ENCODE results near the gene PDLIM4.

PDLIM4 gene

GRCh38 chr5:132301344-132302271, 44.1 kb downstream of the PDLIM4 start:
- Histone ChIP-seq H3K4me3 (replicated peaks; ENCODE audit: insufficient read depth, low read length) (no peak overlapping the region), H3K27me3 (ENCODE audit: insufficient read depth, poor library complexity, severe bottlenecking) (no peaks in the 10 kb centered on the region), H3K27ac (replicated peaks) (no peak overlapping the region; the same call in 1 of the 2 replicates)
- no peak for DNase-seq (ENCODE audit: low read depth in 1 of 2, low spot score in 1 of 2)
- TF ChIP-seq POLR2AphosphoS5 (IDR thresholded peaks at IDR 0.05; ENCODE audit: low read depth) (no peak), GABPA (IDR thresholded peaks at IDR 0.05; ENCODE audit: low read depth) (no peak), REST (IDR thresholded peaks at IDR 0.05; ENCODE audit: insufficient replicate concordance, low read depth) (no peak), CTCF (IDR thresholded peaks at IDR 0.05; ENCODE audit: insufficient read depth, low read length) (no peak), SPI1 (IDR thresholded peaks at IDR 0.05; ENCODE audit: borderline replicate concordance, low read depth) (no peak)

- no peak for TF ChIP-seq GABPA (IDR thresholded peaks at IDR 0.05; ENCODE audit: low read depth)
- TF ChIP-seq SPI1 (IDR thresholded peaks at IDR 0.05; ENCODE audit: borderline replicate concordance, low read depth), result no peak
- no peak for TF ChIP-seq CTCF (IDR thresholded peaks at IDR 0.05; ENCODE audit: insufficient read depth, low read length)
- no peak for TF ChIP-seq REST (IDR thresholded peaks at IDR 0.05; ENCODE audit: insufficient replicate concordance, low read depth)
- TF ChIP-seq POLR2AphosphoS5 (IDR thresholded peaks at IDR 0.05; ENCODE audit: low read depth), result no peak
- DNase-seq (ENCODE audit: low read depth in 1 of 2, low spot score in 1 of 2), result no peak
- Histone ChIP-seq H3K27me3 (ENCODE audit: insufficient read depth, poor library complexity, severe bottlenecking) (no peaks in the 10 kb centered on the region), H3K4me3 (replicated peaks; ENCODE audit: insufficient read depth, low read length) (no peak overlapping the region), H3K27ac (replicated peaks) (no peak overlapping the region)
These were observed 44.9 kb downstream of the PDLIM4 start for GRCh38 chr5:132302413-132302812.

- TF ChIP-seq CTCF (IDR thresholded peaks at IDR 0.05; ENCODE audit: insufficient read depth, low read length), result no peak
- no peak for TF ChIP-seq POLR2AphosphoS5 (IDR thresholded peaks at IDR 0.05; ENCODE audit: low read depth)
- no peak for TF ChIP-seq GABPA (IDR thresholded peaks at IDR 0.05; ENCODE audit: low read depth)
- no peak for TF ChIP-seq SPI1 (IDR thresholded peaks at IDR 0.05; ENCODE audit: borderline replicate concordance, low read depth)
- TF ChIP-seq REST (IDR thresholded peaks at IDR 0.05; ENCODE audit: insufficient replicate concordance, low read depth), result no peak
- H3K27me3 ChIP-seq (ENCODE audit: insufficient read depth, poor library complexity, severe bottlenecking), result no peaks in the 10 kb centered on the region
- H3K27ac ChIP-seq (replicated peaks), result no peak overlapping the region
- no peak for DNase-seq (ENCODE audit: low read depth in 1 of 2, low spot score in 1 of 2)
- H3K4me3 ChIP-seq (replicated peaks; ENCODE audit: insufficient read depth, low read length), result no peak overlapping the region
These were observed 46.1 kb downstream of the PDLIM4 start for GRCh38 chr5:132303589-132303988.
